Fibroblast of peridontal ligament (primary cell): ENCODE results near the gene RFXAP.

Experiments used
- DNase-seq: peaks from one replicate; pipeline ENCODE4 v3.0.0-alpha.2; 2010; ENCODE audit errors: extremely low read depth

The RFXAP gene

GRCh38 chr13:36866232-36866631 lies 47.2 kb downstream of the RFXAP start:
- no peak for DNase-seq

DNA sequence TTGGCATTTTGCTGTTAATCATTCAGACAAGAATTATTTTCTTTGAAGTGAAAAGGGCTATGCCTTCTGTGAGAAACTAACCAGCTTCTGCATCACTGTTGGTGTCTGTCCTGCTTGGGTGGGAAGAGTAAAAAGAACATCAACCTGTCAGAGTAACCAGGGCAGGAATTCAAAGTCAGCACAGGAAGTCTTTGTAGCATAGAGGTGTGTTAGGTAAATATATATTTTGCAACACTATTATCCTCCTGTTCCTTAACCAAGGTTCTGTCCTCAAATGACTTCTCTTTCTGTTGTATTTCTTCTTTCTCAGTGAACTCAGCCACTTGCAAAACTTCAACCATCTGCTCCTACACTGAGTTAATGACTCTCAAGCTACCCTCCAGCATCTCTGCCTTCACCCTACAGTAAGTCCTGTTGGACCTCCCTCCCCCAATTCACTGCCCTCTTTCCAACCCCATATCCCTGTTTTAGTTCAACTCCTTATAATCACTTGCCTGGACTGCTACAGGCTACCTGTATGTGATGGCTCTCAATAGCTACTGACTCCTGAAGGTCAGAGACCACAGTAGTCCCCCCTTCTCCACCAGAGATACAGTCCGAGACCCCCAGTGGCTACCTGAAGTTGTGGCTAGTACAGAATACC lies 51.1 kb downstream of the RFXAP start:
- DNase-seq: no peak

GRCh38 chr13:36872621-36873020 lies 53.6 kb downstream of the RFXAP start:
- DNase-seq: no peak

- DNase-seq: no peak
These were observed 56.4 kb downstream of the RFXAP start for GRCh38 chr13:36875431-36875830.

GRCh38 chr13:36875961-36876360 lies 56.9 kb downstream of the RFXAP start:
- DNase-seq: no peak
